Cardiac muscle cell (in vitro differentiated cells and primary cell): ENCODE results near the gene SH3BGRL3. TPM values are rescaled to one million over a fixed set of nuclear protein-coding genes. Genes with fewer than 3 reads are reported as not detected.
A peak's percentile ranks its signal among the peaks of the same experiment; 100 is the strongest.

Source experiments
- DNase-seq, 2 donors: peaks; one replicate each; pipeline versions ENCODE4 v3.0.0 to v3.0.0-alpha.2; 2010 to 2017; ENCODE audit warnings: low read depth in 1 of 2, low spot score in 1 of 2
- H3K27ac ChIP-seq: fragments of 200-600 bp; sonication (generic); 2 replicates; pipeline ENCODE4 v1.5.1; 2016
- H3K27me3 ChIP-seq: fragments of 200-600 bp; sonication (generic); 2 replicates; pipeline ENCODE4 v1.6.0; 2016; ENCODE audit warnings: control low read depth
- H3K36me3 ChIP-seq: fragments of 200-600 bp; sonication (generic); 2 replicates; pipeline ENCODE4 v1.5.1; 2016; ENCODE audit warnings: control low read depth
- H3K4me1 ChIP-seq: fragments of 200-600 bp; sonication (generic); 2 replicates; pipeline ENCODE4 v1.8.1; 2017; ENCODE audit warnings: low read depth, mild to moderate bottlenecking, mixed run types
- H3K4me3 ChIP-seq: fragments of 200-600 bp; sonication (generic); 2 replicates; pipeline ENCODE4 v1.5.1; 2016; ENCODE audit warnings: mild to moderate bottlenecking
- H3K9me3 ChIP-seq: fragments of 200-600 bp; sonication (generic); 2 replicates; pipeline ENCODE4 v1.5.1; 2017; ENCODE audit warnings: low read depth, mild to moderate bottlenecking, control low read depth
- polyA plus RNA-seq: library from polyadenylated mRNA; unstranded; fragments of >200 nt; fragmentation: Nextera tagmentation; extraction: Ambion mirVana; gene quantifications from 2 replicates; pipeline ENCODE4 v1.2.1, GENCODE V29; 2016
- total RNA-seq: library from RNA; depleted of rRNA; stranded (reverse); fragments of >200 nt; gene quantifications from 2 replicates; pipeline ENCODE4 v1.2.3, GENCODE V29; 2016
- TF ChIP-seq, protein P1 (sequence below): IDR thresholded peaks from 2 replicates; pipeline ENCODE4 v1.5.1; 2012; ENCODE audit warnings: low read depth, mild to moderate bottlenecking, low read length

The SH3BGRL3 gene
- total and polyA plus RNA-seq, 2 experiments from 2014 or later, result 23.0 to 119 TPM

DNA sequence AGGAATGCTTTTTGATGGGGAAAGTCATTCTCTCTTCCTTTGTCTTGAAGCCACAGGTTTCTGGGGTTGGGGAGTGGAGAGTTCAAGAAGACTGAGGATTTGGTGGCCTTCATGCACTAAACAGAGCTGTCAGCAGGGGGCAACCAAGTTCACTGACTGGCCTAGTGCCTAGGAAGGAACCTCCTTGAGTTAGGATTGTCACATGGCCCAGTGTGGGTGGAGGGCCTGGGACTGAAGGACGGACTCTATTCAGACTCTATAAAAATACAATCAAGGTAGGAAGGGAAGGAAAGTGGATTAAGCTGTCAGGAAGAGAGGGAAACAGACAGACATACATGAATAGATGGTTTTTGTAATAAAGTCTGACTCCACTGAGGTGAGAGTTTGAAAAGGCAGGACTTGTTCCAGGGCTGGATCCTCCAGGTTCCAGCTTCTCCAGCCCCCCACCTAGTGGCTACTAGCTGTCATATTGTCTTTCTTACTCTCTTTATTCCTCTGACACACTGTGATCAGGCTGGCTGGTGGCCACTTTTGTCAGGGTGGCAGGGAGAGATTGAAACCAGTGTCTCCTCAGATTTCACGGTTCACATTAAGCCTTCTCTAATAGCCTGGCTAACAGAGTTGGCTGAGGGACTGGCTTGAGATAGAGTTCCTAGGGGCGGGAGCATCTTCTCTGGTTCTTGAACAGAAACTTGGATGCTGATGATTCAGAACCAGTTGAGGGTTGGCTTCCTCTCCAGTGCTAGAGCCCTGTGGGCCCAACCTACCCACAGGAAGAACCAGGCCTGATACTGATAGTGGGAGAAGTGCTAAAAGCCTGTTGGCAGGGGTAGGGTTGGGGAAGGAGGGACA, 4.1 kb upstream of the SH3BGRL3 start:
- Histone ChIP-seq H3K27me3 (no peaks in the 10 kb centered on the region), H3K27ac (peak overlapping the region; percentile 26), H3K4me1 (peaks cover 5% of the 10 kb centered on the region), H3K9me3 (no peaks in the 10 kb centered on the region), H3K36me3 (peaks cover 38% of the 10 kb centered on the region), H3K4me3 (no peak overlapping the region)
- TF ChIP-seq, protein P1, sequence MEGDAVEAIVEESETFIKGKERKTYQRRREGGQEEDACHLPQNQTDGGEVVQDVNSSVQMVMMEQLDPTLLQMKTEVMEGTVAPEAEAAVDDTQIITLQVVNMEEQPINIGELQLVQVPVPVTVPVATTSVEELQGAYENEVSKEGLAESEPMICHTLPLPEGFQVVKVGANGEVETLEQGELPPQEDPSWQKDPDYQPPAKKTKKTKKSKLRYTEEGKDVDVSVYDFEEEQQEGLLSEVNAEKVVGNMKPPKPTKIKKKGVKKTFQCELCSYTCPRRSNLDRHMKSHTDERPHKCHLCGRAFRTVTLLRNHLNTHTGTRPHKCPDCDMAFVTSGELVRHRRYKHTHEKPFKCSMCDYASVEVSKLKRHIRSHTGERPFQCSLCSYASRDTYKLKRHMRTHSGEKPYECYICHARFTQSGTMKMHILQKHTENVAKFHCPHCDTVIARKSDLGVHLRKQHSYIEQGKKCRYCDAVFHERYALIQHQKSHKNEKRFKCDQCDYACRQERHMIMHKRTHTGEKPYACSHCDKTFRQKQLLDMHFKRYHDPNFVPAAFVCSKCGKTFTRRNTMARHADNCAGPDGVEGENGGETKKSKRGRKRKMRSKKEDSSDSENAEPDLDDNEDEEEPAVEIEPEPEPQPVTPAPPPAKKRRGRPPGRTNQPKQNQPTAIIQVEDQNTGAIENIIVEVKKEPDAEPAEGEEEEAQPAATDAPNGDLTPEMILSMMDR, result peak; percentile 81
- DNase-seq, result peak; percentile 86 to 99

DNA sequence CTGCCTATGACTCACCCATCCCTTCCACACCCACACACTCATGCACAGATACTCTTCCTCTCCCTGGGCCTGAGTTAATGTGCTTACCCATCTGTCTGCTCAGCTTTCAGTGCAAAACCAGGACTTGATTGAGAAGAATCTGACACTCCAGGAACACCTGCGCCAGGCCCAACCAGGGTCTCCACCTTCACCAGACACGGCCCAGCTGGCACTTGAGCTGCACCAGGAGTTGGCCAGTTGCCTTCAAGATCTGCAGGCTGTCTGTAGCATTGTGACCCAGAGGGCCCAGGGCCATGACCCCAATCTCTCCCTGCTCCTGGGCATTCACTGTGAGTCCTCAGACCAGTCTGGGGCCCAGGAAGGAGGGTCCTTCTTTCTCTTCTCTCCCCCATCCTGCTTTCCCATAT, 3.5 kb upstream of the SH3BGRL3 start:
- TF ChIP-seq, protein P1, result no peak
- H3K27ac ChIP-seq, result peak overlapping the region; percentile 26
- no peaks in the 10 kb centered on the region for H3K27me3 ChIP-seq
- H3K4me1 ChIP-seq, result peaks cover 7% of the 10 kb centered on the region
- peaks cover 33% of the 10 kb centered on the region for H3K36me3 ChIP-seq
- no peak overlapping the region for H3K4me3 ChIP-seq
- H3K9me3 ChIP-seq, result no peaks in the 10 kb centered on the region
- no peak for DNase-seq

DNA sequence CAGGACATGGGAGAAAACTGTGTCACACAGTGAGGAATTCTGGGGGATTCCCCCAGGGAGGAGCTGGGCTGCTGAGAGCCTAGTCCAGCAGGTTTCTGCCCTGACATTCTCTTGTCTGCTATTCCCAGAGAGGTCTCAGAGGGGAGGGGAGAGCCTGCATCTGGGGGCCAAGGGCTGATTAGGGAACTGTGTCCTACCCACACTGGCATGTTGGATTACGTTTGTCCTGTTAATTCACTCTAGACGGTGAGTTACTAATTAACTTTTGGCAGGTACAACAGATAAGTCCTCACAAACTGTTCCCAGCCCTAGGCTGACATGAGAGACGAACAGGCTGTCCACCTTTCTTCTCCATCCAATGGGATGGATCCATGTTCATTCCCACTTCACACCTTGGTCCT, 2.6 kb upstream of the SH3BGRL3 start:
- peaks cover 13% of the 10 kb centered on the region for H3K4me1 ChIP-seq
- DNase-seq, result no peak
- peaks cover 26% of the 10 kb centered on the region for H3K36me3 ChIP-seq
- H3K27me3 ChIP-seq, result no peaks in the 10 kb centered on the region
- H3K9me3 ChIP-seq, result no peaks in the 10 kb centered on the region
- H3K27ac ChIP-seq, result no peak overlapping the region
- H3K4me3 ChIP-seq, result no peak overlapping the region
- TF ChIP-seq, protein P1, result no peak

DNA sequence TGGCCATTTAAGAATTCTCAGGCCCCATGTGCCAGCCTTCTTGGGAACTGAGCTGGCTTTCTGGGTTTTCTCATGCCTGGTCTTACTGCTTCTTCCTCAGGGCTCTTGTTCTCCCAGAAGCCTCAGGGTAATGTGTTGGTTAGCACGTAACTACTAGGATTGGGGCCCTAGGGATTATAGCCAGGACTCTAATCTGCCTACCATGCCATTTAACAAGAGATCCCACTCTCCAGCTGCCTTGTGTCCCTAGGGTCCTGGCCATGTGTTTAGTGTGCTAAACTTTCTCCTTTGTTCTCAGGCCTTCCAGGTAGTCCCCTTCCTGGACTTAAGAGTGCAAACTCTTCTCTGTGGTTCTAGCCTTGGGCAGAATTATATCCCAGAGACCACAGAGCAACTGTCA, 2.2 kb upstream of the SH3BGRL3 start:
- TF ChIP-seq, protein P1, result no peak
- peaks cover 13% of the 10 kb centered on the region for H3K4me1 ChIP-seq
- H3K36me3 ChIP-seq, result peaks cover 26% of the 10 kb centered on the region
- no peak overlapping the region for H3K4me3 ChIP-seq
- H3K27ac ChIP-seq, result no peak overlapping the region
- no peaks in the 10 kb centered on the region for H3K27me3 ChIP-seq
- no peak for DNase-seq
- H3K9me3 ChIP-seq, result no peaks in the 10 kb centered on the region

DNA sequence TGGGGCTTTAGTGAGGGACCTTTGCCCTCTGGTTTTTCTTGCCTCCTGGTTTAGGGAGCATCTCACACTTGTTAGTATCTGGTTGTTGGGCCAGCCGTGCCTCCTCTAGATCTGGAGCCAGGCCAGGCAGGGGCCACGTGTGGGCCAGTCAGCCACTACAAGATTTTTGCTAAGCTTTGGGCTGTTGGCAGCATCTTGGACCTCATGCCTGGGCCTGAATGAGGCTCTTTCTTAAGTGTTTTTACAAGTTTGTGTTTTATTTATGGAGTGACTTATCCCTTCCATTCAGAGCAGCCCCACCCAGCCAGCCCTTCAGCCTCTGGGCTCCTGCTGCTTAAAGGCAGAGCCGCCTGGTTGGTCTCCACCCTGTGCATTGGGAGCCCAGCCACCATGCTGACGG, 1.6 kb upstream of the SH3BGRL3 start:
- H3K27ac ChIP-seq, result no peak overlapping the region
- H3K27me3 ChIP-seq, result no peaks in the 10 kb centered on the region
- peaks cover 20% of the 10 kb centered on the region for H3K36me3 ChIP-seq
- H3K9me3 ChIP-seq, result no peaks in the 10 kb centered on the region
- TF ChIP-seq, protein P1, result no peak
- H3K4me3 ChIP-seq, result no peak overlapping the region
- H3K4me1 ChIP-seq, result peaks cover 13% of the 10 kb centered on the region
- DNase-seq, result peak in 1 of 2 donors; percentile 52
